A549 (cell line): ENCODE measurements around the gene PITPNC1.

Experiments used
- CTCF ChIP-seq: fragments of >200 bp; sonication (Bioruptor Twin); formaldehyde crosslinking; IDR thresholded peaks from 3 replicates; pipeline ENCODE4 v1.5.1; 2016
- MAX ChIP-seq: IDR thresholded peaks from 2 replicates; pipeline ENCODE4 v1.6.1; 2012
- POLR2A ChIP-seq: IDR thresholded peaks from 2 replicates; pipeline ENCODE4 v1.6.1; 2012; ENCODE audit warnings: mild to moderate bottlenecking, low read length
- RAD21 ChIP-seq, 2 experiments: fragments of >200 bp in 1 of 2; sonication (Bioruptor Twin) in 1 of 2; formaldehyde crosslinking in 1 of 2; IDR thresholded peaks in 1 of 2; conservative IDR thresholded peaks in 1 of 2; 2 replicates in 1 of 2; 3 replicates in 1 of 2; pipeline ENCODE4 v1.6.1; 2012 to 2018; ENCODE audit warnings: inconsistent platforms in 1 of 2
- ZC3H11A ChIP-seq: fragments of 450-650 bp; IDR thresholded peaks from 2 replicates; pipeline ENCODE4 v1.6.1; 2014; ENCODE audit warnings: antibody characterized with exemption, mild to moderate bottlenecking
- ZFP36 ChIP-seq: fragments of 450-650 bp; IDR thresholded peaks from 2 replicates; pipeline ENCODE4 v1.6.1; 2014; ENCODE audit warnings: borderline replicate concordance; ENCODE audit not compliant: partially characterized antibody

- TF ChIP-seq POLR2A: no peak
- TF ChIP-seq RAD21 (conservative IDR thresholded peaks at IDR 0.05 in 1 of 2, IDR thresholded peaks at IDR 0.05 in 1 of 2): peak in 1 of 2 experiments; percentile 19; a peak in 2 of 5 replicates
- TF ChIP-seq ZFP36: no peak
- no peak for TF ChIP-seq MAX
- no peak for TF ChIP-seq CTCF
- TF ChIP-seq ZC3H11A: no peak
Observed at GRCh38 chr17:67663457-67663856, 286.4 kb downstream of the PITPNC1 start.
